Measurements from ENCODE around the gene KLF16.

- no peak for TF ChIP-seq CTCF (IDR thresholded peaks at IDR 0.05)
- TF ChIP-seq POLR2A (IDR thresholded peaks at IDR 0.05), result no peak
These were observed 480 bp upstream of the KLF16 start for GRCh38 chr19:1863638-1864479.

Data from tibial nerve (tissue), 3 donors.